ENCODE data around the gene ZNF784. TPM values are rescaled to one million over a fixed set of nuclear protein-coding genes. Genes with fewer than 3 reads are reported as not detected.
A peak's percentile ranks its signal among the peaks of the same experiment; 100 is the strongest.

ZNF784 gene
- total and polyA plus RNA-seq, 2 experiments from 2014 or later, result 5.5 to 7.2 TPM

DNA sequence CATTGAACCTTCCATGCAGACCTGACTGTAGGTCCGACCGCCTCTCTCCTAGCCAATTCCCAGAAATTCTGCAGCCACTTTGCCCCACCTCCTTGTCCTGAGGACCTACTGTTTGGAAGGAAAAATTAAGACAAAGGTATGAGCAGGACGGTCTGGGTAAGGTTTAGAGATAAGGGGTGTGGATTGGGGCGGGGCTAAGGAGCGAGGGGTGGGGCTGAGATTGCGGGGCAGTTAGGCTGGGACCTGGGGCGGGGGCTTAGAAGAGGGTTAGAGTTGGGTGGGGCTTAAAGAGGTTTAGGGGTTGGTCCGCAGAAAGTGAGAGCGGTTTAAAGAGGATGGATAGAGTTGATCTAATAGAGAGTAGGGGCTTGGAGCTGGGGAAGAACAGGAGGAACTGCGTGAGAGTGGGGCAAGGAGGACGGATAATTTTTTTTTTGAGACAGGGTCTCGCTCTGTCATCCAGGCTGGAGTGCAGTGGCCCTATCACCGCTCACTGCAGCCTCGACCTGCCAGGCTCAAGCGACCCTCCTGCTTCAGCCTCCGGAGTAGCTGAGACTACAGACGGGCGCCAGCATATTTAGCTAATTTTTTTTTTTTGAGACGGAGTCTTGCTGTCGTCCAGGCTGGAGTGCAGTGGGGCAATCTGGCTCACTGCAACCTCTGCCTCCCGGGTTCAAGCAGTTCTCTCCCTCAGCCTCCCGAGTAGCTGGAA is 20.6 kb downstream of the ZNF784 start:
- Histone ChIP-seq H3K9me3 (ENCODE audit: low read depth) (no peaks in the 10 kb centered on the region), H3K4me1 (ENCODE audit: insufficient read depth) (peaks cover 19% of the 10 kb centered on the region), H3K27me3 (no peaks in the 10 kb centered on the region), H2AFZ (peak overlapping the region; percentile 29), H3K27ac (peak overlapping the region; percentile 95), H3K79me2 (peaks cover 31% of the 10 kb centered on the region), H3K9me2 (replicated peaks; ENCODE audit: insufficient read depth) (no peaks in the 10 kb centered on the region), H3K4me3 (no peak overlapping the region), H3K36me3 (replicated peaks; ENCODE audit: insufficient read depth, low read depth) (no peaks in the 10 kb centered on the region), H4K20me1 (ENCODE audit: insufficient read depth, poor library complexity, severe bottlenecking) (peaks cover 3% of the 10 kb centered on the region), H3K4me2 (peak overlapping the region; percentile 78)
- 86% methylated on average over 17 of the region's 22 CpGs for WGBS (ENCODE audit: low lambda C conversion rate, missing lambda C conversion rate)
- DNase-seq (ENCODE audit: low spot score), result no peak
- TF ChIP-seq, protein P1, sequence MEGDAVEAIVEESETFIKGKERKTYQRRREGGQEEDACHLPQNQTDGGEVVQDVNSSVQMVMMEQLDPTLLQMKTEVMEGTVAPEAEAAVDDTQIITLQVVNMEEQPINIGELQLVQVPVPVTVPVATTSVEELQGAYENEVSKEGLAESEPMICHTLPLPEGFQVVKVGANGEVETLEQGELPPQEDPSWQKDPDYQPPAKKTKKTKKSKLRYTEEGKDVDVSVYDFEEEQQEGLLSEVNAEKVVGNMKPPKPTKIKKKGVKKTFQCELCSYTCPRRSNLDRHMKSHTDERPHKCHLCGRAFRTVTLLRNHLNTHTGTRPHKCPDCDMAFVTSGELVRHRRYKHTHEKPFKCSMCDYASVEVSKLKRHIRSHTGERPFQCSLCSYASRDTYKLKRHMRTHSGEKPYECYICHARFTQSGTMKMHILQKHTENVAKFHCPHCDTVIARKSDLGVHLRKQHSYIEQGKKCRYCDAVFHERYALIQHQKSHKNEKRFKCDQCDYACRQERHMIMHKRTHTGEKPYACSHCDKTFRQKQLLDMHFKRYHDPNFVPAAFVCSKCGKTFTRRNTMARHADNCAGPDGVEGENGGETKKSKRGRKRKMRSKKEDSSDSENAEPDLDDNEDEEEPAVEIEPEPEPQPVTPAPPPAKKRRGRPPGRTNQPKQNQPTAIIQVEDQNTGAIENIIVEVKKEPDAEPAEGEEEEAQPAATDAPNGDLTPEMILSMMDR (IDR thresholded peaks at IDR 0.05; ENCODE audit: poor library complexity), result no peak
- no peak for TF ChIP-seq EZH2phosphoT487 (IDR thresholded peaks at IDR 0.05; ENCODE audit: low read depth, severe bottlenecking, unreplicated experiment)
- TF ChIP-seq EZH2 (IDR thresholded peaks at IDR 0.05; ENCODE audit: borderline replicate concordance), result no peak

DNA sequence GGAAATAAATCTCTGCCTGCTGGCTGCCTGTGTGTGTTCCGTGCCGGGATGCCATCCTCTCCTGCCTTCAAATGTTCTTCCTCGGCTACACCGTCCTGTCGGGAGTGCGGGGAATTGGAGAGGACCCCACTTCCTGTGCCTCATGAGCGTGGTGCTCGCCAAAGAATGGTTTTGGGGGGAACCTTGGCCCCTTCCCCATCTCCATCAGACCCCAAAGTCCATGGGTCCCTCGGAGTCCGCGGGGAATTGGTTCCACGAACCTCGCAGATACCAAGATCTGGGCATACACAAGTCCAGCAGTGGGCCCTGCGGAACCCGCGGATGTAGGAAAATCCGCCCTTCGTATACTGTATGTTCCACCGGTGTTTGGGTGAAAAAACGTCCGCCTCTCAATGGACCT is 21.3 kb downstream of the ZNF784 start:
- DNase-seq (ENCODE audit: low spot score), result no peak
- WGBS (ENCODE audit: low lambda C conversion rate, missing lambda C conversion rate), result 94% methylated on average over 20 of the region's 21 CpGs
- H2AFZ ChIP-seq, result no peak overlapping the region
- H3K4me2 ChIP-seq, result no peak overlapping the region
- H3K79me2 ChIP-seq, result peaks cover 27% of the 10 kb centered on the region
- no peak overlapping the region for H3K27ac ChIP-seq
- TF ChIP-seq EZH2 (IDR thresholded peaks at IDR 0.05; ENCODE audit: borderline replicate concordance), result no peak
- no peak for TF ChIP-seq EZH2phosphoT487 (IDR thresholded peaks at IDR 0.05; ENCODE audit: low read depth, severe bottlenecking, unreplicated experiment)
- TF ChIP-seq, protein P1 (IDR thresholded peaks at IDR 0.05; ENCODE audit: poor library complexity), result no peak
- H3K9me2 ChIP-seq (replicated peaks; ENCODE audit: insufficient read depth), result no peaks in the 10 kb centered on the region
- H3K27me3 ChIP-seq, result no peaks in the 10 kb centered on the region
- peaks cover 3% of the 10 kb centered on the region for H4K20me1 ChIP-seq (ENCODE audit: insufficient read depth, poor library complexity, severe bottlenecking)
- H3K4me3 ChIP-seq, result no peak overlapping the region
- peaks cover 19% of the 10 kb centered on the region for H3K4me1 ChIP-seq (ENCODE audit: insufficient read depth)
- no peaks in the 10 kb centered on the region for H3K36me3 ChIP-seq (replicated peaks; ENCODE audit: insufficient read depth, low read depth)
- H3K9me3 ChIP-seq (ENCODE audit: low read depth), result no peaks in the 10 kb centered on the region

DNA sequence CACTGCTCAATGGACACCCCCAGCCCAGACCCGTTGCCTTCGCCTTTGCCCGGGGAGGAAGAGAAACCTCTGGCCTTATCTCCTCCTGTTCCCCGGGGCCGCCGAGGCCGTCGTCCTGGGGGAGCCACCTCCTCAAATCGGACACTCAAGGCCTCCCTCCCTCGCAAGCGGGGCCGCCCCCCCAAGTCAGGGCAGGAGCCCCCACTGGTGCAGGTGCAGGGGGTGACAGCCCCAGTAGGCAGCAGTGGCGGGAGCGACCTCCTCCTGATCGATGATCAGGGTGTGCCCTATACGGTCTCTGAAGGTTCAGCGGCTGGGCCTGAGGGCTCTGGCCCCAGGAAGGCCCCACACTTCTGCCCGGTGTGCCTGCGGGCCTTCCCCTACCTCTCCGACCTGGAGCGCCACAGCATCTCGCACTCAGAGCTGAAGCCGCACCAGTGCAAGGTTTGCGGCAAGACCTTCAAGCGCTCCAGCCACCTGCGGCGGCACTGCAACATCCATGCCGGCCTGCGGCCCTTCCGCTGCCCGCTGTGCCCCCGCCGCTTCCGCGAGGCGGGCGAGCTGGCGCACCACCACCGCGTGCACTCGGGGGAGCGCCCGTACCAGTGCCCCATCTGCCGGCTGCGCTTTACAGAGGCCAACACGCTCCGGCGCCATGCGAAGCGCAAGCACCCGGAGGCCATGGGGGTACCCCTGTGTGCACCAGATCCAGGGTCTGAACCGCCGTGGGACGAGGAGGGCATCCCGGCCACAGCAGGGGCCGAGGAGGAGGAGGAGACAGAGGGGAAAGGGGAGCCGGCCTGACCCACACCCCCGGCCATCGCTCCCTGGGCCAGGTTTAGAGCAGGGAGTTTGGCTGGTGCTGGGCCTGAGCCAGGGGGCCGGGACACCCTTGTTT is 22.0 kb downstream of the ZNF784 start:
- H3K27ac ChIP-seq, result no peak overlapping the region
- 98% methylated on average over 57 of the region's 60 CpGs for WGBS (ENCODE audit: low lambda C conversion rate, missing lambda C conversion rate)

More for the DNA sequence above, 22.0 kb downstream of the ZNF784 start:
- Histone ChIP-seq H3K9me2 (replicated peaks; ENCODE audit: insufficient read depth) (no peaks in the 10 kb centered on the region), H4K20me1 (ENCODE audit: insufficient read depth, poor library complexity, severe bottlenecking) (no peaks in the 10 kb centered on the region), H2AFZ (no peak overlapping the region), H3K79me2 (peaks cover 19% of the 10 kb centered on the region), H3K4me2 (no peak overlapping the region), H3K36me3 (replicated peaks; ENCODE audit: insufficient read depth, low read depth) (no peaks in the 10 kb centered on the region), H3K27me3 (no peaks in the 10 kb centered on the region), H3K4me1 (ENCODE audit: insufficient read depth) (peaks cover 19% of the 10 kb centered on the region), H3K4me3 (no peak overlapping the region), H3K9me3 (ENCODE audit: low read depth) (no peaks in the 10 kb centered on the region)
- DNase-seq (ENCODE audit: low spot score), result no peak
- TF ChIP-seq EZH2 (IDR thresholded peaks at IDR 0.05; ENCODE audit: borderline replicate concordance) (no peak), EZH2phosphoT487 (IDR thresholded peaks at IDR 0.05; ENCODE audit: low read depth, severe bottlenecking, unreplicated experiment) (no peak)
- TF ChIP-seq, protein P1 (IDR thresholded peaks at IDR 0.05; ENCODE audit: poor library complexity), result no peak
